Epithelial cell of proximal tubule (primary cell): ENCODE results near the gene ZNF385B. TPM values are rescaled to one million over a fixed set of nuclear protein-coding genes. Genes with fewer than 3 reads are reported as not detected.
"Not testable (repeated sequence)": the region's sequence is repeated elsewhere in the genome, so short reads cannot be mapped to it uniquely, and the experiment has no call there.

Experiments used
- DNase-seq: peaks from one replicate; pipeline ENCODE4 v3.0.0-alpha.2; 2011; ENCODE audit warnings: low read depth
- H3K4me3 ChIP-seq: 2 replicates; pipeline ENCODE4 v1.5.1; 2011; ENCODE audit warnings: low read depth, mild to moderate bottlenecking, low read length
- total RNA-seq: library from RNA; depleted of rRNA; stranded (reverse); fragments of >200 nt; gene quantifications from 2 replicates; pipeline ENCODE4 v1.2.3, GENCODE V29; 2015
- TF ChIP-seq, protein P1 (sequence below): conservative IDR thresholded peaks from 2 replicates; pipeline ENCODE4 v1.5.1; 2012; ENCODE audit warnings: low read depth, mild to moderate bottlenecking, low read length

ZNF385B gene
- total RNA-seq, 1 donor from 2014 or later: 0.69 TPM

DNA sequence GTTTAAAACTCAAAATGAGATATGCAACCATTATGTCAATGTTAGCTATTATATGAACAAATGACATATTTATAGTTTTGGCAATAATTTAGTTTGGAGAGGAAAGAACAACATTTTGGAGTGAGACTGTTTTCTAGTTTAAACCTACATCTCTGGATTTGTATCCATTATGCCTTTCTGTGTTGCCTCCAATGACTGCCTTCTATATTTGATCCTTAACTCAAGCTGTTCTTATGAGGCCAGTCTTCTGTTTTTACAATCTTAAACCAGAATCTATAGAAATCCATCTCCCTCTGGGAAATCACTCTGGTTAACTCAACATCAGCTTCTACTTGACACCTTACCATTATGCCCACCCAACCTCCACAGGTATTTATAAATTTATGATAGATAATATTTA lies 67.5 kb downstream of the ZNF385B start:
- DNase-seq: no peak
- TF ChIP-seq, protein P1, sequence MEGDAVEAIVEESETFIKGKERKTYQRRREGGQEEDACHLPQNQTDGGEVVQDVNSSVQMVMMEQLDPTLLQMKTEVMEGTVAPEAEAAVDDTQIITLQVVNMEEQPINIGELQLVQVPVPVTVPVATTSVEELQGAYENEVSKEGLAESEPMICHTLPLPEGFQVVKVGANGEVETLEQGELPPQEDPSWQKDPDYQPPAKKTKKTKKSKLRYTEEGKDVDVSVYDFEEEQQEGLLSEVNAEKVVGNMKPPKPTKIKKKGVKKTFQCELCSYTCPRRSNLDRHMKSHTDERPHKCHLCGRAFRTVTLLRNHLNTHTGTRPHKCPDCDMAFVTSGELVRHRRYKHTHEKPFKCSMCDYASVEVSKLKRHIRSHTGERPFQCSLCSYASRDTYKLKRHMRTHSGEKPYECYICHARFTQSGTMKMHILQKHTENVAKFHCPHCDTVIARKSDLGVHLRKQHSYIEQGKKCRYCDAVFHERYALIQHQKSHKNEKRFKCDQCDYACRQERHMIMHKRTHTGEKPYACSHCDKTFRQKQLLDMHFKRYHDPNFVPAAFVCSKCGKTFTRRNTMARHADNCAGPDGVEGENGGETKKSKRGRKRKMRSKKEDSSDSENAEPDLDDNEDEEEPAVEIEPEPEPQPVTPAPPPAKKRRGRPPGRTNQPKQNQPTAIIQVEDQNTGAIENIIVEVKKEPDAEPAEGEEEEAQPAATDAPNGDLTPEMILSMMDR: no peak
- no peak overlapping the region for H3K4me3 ChIP-seq

- DNase-seq: no peak
- TF ChIP-seq, protein P1: no peak
- H3K4me3 ChIP-seq: no peak overlapping the region
These were observed 68.2 kb downstream of the ZNF385B start for GRCh38 chr2:179793238-179793637.

GRCh38 chr2:179790235-179791217 lies 70.9 kb downstream of the ZNF385B start:
- no peak for DNase-seq
- TF ChIP-seq, protein P1: no peak
- no peak overlapping the region for H3K4me3 ChIP-seq

DNA sequence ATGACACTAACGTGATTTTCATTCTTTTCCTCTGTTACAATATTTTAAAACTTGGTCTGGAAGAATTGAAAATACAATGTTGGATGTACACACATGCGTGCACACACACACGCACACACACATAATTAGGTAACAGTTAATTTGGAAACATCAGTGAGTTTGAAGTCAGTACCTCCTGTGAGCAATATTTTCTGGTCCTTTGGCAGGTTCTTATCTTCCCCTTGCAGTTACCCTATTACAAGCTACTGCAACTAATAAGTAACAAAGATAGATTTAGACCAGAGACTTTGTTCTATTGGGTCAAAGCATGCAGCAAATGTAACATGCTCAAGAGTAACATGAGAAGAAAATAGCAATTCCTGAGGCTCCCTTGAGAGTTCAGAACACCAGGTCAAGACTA lies 73.3 kb downstream of the ZNF385B start:
- TF ChIP-seq, protein P1: no peak
- H3K4me3 ChIP-seq: no peak overlapping the region
- DNase-seq: no peak

GRCh38 chr2:179787601-179788000 lies 73.8 kb downstream of the ZNF385B start:
- TF ChIP-seq, protein P1: no peak
- no peak for DNase-seq

DNA sequence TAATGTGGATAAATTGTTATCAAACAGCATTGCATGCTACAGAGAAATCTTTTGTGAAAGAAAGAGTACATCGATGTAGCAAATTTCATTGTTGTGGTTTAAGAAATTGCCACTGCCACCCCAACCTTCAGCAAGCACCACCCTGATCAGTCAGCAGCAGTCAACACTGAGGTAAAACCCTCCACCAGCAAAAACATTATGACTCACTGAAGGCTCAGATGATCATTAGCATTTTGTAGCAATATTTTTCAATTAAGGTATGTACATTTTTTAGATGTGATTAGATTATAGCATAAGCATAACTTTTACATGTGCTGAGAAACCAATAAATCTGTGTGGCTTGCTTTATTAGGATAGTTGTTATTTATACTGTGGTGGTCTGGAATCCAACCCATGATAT lies 75.5 kb downstream of the ZNF385B start:
- no peak overlapping the region for H3K4me3 ChIP-seq
- no peak for DNase-seq
- TF ChIP-seq, protein P1: no peak

More at GRCh38 chr2:179787601-179788000, 73.8 kb downstream of the ZNF385B start:
- H3K4me3 ChIP-seq: no peak overlapping the region

- not testable (repeated sequence) for DNase-seq, H3K4me3 ChIP-seq
These were observed 79.1 kb downstream of the ZNF385B start for GRCh38 chr2:179782346-179782745.
